Measurements from ENCODE around the gene OST4.
A peak's percentile ranks its signal among the peaks of the same experiment; 100 is the strongest.

OST4 gene

GRCh38 chr2:27088634-27089033 is 17.2 kb upstream of the OST4 start:
- no peak overlapping the region for H3K9ac ChIP-seq (ENCODE audit: low read depth, low read length, poor library complexity, severe bottlenecking)
- H2AFZ ChIP-seq (ENCODE audit: low read length) = no peak overlapping the region
- H3F3A ChIP-seq (ENCODE audit: low read depth) = no peaks in the 10 kb centered on the region
- peak overlapping the region; percentile 92 for H3K4me2 ChIP-seq (ENCODE audit: low read depth, low read length, poor library complexity, severe bottlenecking)
- no peak overlapping the region for H3K4me3 ChIP-seq (ENCODE audit: low read length, poor library complexity, severe bottlenecking)
- peaks cover 35% of the 10 kb centered on the region for H3K4me1 ChIP-seq (ENCODE audit: insufficient read depth, low read length, poor library complexity, severe bottlenecking)
- peaks cover 8% of the 10 kb centered on the region; the same call in 1 of the 2 replicates for H3K79me2 ChIP-seq (ENCODE audit: insufficient read depth, low read length)
- no peaks in the 10 kb centered on the region for H3K36me3 ChIP-seq (ENCODE audit: insufficient read depth, low read length)
- TF ChIP-seq CTCF (conservative IDR thresholded peaks at IDR 0.05; ENCODE audit: low read length) (no peak), EZH2phosphoT487 (IDR thresholded peaks at IDR 0.05; ENCODE audit: borderline replicate concordance) (no peak)
- no peaks in the 10 kb centered on the region for H4K20me1 ChIP-seq (ENCODE audit: insufficient read depth, low read length, poor library complexity, severe bottlenecking)
- H3K9me3 ChIP-seq (ENCODE audit: insufficient read depth, low read depth, low read length) = no peaks in the 10 kb centered on the region
- no peaks in the 10 kb centered on the region for H3K9me2 ChIP-seq (replicated peaks; ENCODE audit: low read depth, low read length)
- H3K27me3 ChIP-seq (ENCODE audit: insufficient read depth, low read length, poor library complexity, severe bottlenecking) = no peaks in the 10 kb centered on the region

- H3K9ac ChIP-seq (ENCODE audit: low read depth, low read length, poor library complexity, severe bottlenecking) = peak overlapping the region; percentile 55
- H3F3A ChIP-seq (ENCODE audit: low read depth) = no peaks in the 10 kb centered on the region
- no peaks in the 10 kb centered on the region for H3K36me3 ChIP-seq (ENCODE audit: insufficient read depth, low read length)
- H3K4me2 ChIP-seq (ENCODE audit: low read depth, low read length, poor library complexity, severe bottlenecking) = peak overlapping the region; percentile 92
- H3K79me2 ChIP-seq (ENCODE audit: insufficient read depth, low read length) = peaks cover 13% of the 10 kb centered on the region; the same call in 1 of the 2 replicates
- TF ChIP-seq EZH2phosphoT487 (IDR thresholded peaks at IDR 0.05; ENCODE audit: borderline replicate concordance) = no peak
- no peak for TF ChIP-seq CTCF (conservative IDR thresholded peaks at IDR 0.05; ENCODE audit: low read length)
- H2AFZ ChIP-seq (ENCODE audit: low read length) = no peak overlapping the region
- H3K4me3 ChIP-seq (ENCODE audit: low read length, poor library complexity, severe bottlenecking) = peak overlapping the region; percentile 78
- no peaks in the 10 kb centered on the region for H3K9me3 ChIP-seq (ENCODE audit: insufficient read depth, low read depth, low read length)
- H3K9me2 ChIP-seq (replicated peaks; ENCODE audit: low read depth, low read length) = no peaks in the 10 kb centered on the region
- H3K4me1 ChIP-seq (ENCODE audit: insufficient read depth, low read length, poor library complexity, severe bottlenecking) = peaks cover 35% of the 10 kb centered on the region
- H3K27me3 ChIP-seq (ENCODE audit: insufficient read depth, low read length, poor library complexity, severe bottlenecking) = no peaks in the 10 kb centered on the region
- no peaks in the 10 kb centered on the region for H4K20me1 ChIP-seq (ENCODE audit: insufficient read depth, low read length, poor library complexity, severe bottlenecking)
Observed at GRCh38 chr2:27087823-27088410, 16.5 kb upstream of the OST4 start.

- H3K4me2 ChIP-seq (ENCODE audit: low read depth, low read length, poor library complexity, severe bottlenecking) = peak within 1 kb of the TSS; percentile 92
- peak within 1 kb of the TSS; percentile 78 for H3K4me3 ChIP-seq (ENCODE audit: low read length, poor library complexity, severe bottlenecking)
- no peaks in the 10 kb centered on the region for H3K9me3 ChIP-seq (ENCODE audit: insufficient read depth, low read depth, low read length)
- peak within 1 kb of the TSS; percentile 79 for H3K9ac ChIP-seq (ENCODE audit: low read depth, low read length, poor library complexity, severe bottlenecking)
- H4K20me1 ChIP-seq (ENCODE audit: insufficient read depth, low read length, poor library complexity, severe bottlenecking) = no peaks in the 10 kb centered on the region
- no peaks in the 10 kb centered on the region for H3K36me3 ChIP-seq (ENCODE audit: insufficient read depth, low read length)
- H3K79me2 ChIP-seq (ENCODE audit: insufficient read depth, low read length) = peaks cover 21% of the 10 kb centered on the region; the same call in 1 of the 2 replicates
- H3K9me2 ChIP-seq (replicated peaks; ENCODE audit: low read depth, low read length) = no peaks in the 10 kb centered on the region
- no peaks in the 10 kb centered on the region for H3K27me3 ChIP-seq (ENCODE audit: insufficient read depth, low read length, poor library complexity, severe bottlenecking)
- H3K4me1 ChIP-seq (ENCODE audit: insufficient read depth, low read length, poor library complexity, severe bottlenecking) = peaks cover 41% of the 10 kb centered on the region
- H3F3A ChIP-seq (ENCODE audit: low read depth) = peaks cover under 1% of the 10 kb centered on the region; the same call in 1 of the 2 replicates
- peak within 1 kb of the TSS; percentile 95 for H2AFZ ChIP-seq (ENCODE audit: low read length)
- no peak for TF ChIP-seq CTCF (conservative IDR thresholded peaks at IDR 0.05; ENCODE audit: low read length)
- TF ChIP-seq EZH2phosphoT487 (IDR thresholded peaks at IDR 0.05; ENCODE audit: borderline replicate concordance) = no peak
Observed at GRCh38 chr2:27086724-27087593, 15.5 kb upstream of the OST4 start, which contains the start of gene KHK. TSS of gene KHK (plus strand) at chr2:27086772. CDS start at chr2:27087260, 488 bp downstream.

Data from Loucy (cell line).